ENCODE results near the gene GOT1.

GOT1 gene

GRCh38 chr10:99432881-99433280 is 2.5 kb upstream of the GOT1 start:
- no peak for DNase-seq

DNA sequence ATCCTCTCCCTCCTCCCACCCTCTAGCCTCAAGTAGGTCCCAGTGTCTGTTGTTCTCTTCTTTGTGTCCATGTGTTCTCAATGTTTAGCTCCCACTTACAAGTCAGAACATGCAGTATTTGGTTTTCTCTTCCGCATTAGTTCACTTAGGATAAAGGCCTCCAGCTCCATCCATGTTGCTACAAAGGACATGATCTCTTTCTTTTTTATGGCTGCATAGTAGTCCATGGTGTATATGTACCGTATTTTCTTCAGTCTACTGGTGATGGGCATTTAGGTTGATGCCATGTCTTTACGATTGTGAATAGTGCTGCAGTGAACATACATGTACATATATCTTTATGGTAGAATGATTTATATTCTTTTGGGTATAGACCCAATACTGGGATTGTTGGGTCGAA is 1.6 kb upstream of the GOT1 start:
- DNase-seq, result no peak

DNA sequence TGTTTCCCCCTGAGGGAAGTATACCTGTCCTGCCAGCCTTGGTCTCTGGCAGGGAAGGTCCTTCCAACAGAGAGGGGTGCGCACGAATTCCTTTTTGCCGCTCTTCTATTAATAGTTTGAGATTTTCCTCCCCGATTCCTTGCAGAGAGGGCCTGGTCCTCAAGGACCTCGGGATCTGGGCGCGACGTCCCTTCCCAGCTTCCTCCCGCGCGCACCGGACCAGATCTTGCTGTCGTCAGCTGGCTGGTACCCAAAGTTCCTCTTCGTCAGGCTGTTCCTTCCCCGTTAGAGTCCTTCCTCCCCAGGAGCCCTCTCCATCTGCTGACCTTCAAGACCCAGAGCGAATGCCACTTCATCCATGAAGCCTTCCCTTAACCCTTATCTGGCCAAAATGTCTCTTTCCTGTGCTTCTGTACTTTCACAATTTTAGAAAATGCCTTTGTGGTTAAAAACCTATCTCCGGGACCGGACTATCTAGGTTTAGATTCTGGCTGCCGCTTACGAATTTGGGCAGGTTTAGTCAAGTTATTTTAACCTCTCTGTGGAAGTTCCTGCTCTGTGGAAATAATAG is 851 bp upstream of the GOT1 start:
- no peak for DNase-seq

- DNase-seq, result no peak
These were observed 341 bp downstream of the GOT1 start for GRCh38 chr10:99430116-99430450.

DNA sequence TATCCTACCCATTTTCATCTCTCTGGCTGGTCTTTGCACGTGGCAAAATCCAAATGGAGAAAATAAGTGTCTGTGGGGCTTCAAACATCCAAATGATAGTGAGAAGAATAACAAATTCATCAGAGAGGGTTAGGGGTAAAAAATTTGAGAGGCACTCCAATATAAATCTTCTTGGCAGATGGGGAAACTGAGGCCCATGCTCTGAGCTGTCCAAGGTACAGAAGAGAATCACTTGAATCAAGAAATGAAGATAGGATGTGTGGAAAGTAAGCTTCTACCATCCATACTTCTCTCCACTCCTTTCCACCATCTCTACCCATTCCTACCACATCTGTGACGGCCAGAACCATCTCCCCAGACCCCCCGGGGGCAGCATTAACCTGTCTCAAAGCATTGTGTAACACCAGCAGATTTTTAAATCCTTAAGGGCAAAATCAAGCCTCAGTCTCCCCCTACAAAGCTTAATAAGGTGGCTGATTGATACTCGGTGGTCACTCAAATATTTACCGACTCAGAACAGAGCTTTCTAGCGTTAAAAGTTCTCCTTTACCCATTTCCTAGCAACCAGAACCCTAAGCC is 818 bp downstream of the GOT1 start:
- DNase-seq, result no peak

GRCh38 chr10:99427566-99428190 is 2.7 kb downstream of the GOT1 start:
- DNase-seq, result no peak

GRCh38 chr10:99426689-99427088 is 3.7 kb downstream of the GOT1 start:
- no peak for DNase-seq

- no peak for DNase-seq
These were observed 5.2 kb downstream of the GOT1 start for GRCh38 chr10:99425204-99425603.

GRCh38 chr10:99424656-99425055 is 5.8 kb downstream of the GOT1 start:
- no peak for DNase-seq

DNA sequence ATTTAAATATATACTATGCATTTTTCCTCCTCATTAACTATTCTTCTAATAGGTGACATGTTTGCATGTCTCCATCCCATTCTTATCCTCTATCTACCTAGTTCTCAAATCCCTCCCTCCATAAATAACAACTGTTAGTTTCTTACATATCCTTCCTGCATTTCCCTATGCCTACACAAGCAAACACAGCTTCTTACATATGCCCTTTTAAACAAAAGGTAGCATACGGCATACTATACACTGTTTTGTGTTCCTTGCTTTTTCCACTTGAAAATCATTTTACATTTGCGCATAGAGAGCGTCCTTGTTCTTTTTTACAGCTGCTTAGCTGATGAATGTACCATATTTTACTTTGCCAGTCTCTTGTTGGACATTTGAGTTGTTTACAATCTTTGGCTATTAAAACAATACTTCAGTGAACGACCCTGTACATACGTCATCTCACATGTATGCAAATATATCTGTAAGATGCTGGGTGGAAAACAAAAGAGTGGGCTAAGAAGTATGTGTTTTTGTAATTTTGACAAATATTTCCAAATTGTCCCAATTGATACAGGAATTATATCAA is 7.8 kb downstream of the GOT1 start:
- DNase-seq, result no peak

DNA sequence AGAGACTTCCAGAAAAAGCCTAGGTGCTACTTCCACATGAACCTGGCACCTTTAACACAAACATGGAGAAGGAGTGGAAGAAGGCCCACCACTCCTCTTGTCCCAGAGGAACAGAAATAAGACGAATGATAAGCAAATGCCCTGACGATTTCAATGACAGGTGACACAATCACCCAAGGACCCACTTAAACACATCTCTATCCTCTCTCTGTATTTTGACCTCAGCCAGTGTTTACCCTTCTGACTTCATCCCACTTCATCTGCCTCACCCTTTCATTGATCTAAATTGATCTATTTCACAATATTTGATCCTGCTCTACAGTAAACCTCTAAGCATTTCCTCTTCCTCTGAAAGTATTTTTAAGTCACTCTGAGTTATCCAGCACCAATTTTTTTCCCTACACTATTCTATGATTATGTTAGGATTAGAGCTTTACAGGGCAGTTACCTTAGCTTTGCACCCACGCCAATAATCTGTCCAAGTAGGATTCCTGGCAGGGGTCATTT is 9.1 kb downstream of the GOT1 start:
- no peak for DNase-seq

DNA sequence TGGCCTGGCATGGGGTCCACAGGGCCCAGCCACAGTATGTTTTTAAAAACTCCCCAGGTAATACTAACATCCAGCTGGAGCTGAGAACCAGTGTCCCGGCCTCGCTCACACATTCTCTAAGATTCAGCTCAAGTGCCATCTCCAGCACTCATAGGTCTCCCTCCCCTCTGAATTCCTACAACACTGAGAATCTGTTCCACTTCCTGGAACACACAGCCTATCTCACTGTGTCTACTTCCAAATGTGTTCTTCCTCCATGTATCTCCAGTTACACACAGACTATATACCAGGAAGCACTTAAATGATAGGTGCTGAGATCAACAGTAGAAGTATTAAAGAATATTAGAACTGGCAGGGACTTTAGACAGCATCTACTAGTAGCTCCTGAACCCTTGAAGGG is 10.7 kb downstream of the GOT1 start:
- no peak for DNase-seq

DNA sequence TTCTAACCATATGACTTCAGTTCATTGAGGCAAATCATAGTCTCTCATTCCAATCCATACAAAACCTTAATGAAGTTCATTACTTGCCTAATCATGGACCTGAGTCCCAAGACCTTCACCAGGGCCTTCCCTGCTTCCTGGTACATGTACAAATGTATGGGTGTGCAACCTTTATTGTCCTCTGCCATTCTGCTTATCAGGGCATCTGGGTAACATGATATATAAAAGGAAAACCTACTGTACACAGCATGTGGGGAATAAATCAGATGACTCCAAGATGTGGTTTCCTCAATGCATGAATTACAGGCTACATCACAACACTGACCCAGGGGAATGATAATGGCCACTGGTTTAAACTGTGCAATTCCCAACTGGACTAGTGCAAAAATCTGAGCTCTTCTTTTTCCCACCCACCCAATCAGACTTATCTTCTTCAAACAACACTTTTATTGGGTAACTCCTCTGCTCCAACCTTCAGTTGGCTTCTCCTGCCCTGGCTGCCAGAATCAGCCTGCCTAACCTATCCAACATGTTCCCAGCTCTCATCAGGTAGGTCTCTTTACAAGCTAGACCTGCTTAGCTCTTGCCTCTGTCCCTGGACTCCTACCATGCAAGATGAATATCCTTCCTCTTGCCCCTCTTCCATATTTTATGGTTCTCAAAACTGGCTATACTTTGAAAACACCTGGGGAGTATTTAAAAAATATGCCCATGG is 11.4 kb downstream of the GOT1 start:
- no peak for DNase-seq

DNA sequence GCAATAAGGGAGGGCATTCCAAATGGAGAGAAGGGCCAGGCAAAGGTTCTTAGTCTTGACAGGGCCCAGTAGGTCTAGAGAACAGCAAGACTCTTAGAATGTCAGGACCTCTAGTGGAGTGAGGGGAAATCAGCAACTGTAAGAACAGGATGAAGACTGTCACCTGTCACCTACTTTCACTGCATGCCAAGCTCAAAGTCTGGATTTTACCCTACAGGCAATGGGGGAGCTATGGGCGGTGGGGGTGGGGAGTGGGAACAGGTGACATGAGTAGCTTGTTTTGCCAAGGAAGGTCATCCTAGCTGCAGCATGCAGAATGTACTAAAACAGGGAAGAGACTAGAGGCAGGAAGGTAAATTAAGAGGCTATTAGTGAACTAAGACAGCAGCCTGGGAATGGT is 18.3 kb downstream of the GOT1 start:
- no peak for DNase-seq

- DNase-seq, result no peak
These were observed 18.9 kb downstream of the GOT1 start for GRCh38 chr10:99411546-99411945.

GRCh38 chr10:99410876-99411275 is 19.5 kb downstream of the GOT1 start:
- no peak for DNase-seq

DNA sequence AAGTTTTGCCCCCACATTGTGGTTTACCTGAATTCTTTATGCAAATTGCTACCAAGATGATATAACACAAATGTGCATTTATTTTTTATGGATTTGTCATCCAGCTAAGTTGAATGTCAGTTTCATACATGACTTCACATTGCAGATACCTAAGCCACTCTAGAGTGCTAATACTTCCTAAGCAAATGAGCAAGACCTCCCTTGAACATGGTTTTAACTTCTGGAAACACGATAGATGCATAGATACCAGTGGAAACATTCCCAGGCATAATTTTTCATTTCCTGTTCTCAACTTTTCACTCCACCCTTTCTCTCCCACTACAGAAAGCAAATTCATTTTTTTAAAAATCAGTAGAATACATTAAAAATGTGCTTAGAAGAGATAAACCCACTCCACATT is 20.3 kb downstream of the GOT1 start:
- DNase-seq, result no peak

GRCh38 chr10:99406149-99406548 is 24.3 kb downstream of the GOT1 start:
- no peak for DNase-seq

- DNase-seq, result no peak
These were observed 26.8 kb downstream of the GOT1 start for GRCh38 chr10:99403674-99404073.

DNA sequence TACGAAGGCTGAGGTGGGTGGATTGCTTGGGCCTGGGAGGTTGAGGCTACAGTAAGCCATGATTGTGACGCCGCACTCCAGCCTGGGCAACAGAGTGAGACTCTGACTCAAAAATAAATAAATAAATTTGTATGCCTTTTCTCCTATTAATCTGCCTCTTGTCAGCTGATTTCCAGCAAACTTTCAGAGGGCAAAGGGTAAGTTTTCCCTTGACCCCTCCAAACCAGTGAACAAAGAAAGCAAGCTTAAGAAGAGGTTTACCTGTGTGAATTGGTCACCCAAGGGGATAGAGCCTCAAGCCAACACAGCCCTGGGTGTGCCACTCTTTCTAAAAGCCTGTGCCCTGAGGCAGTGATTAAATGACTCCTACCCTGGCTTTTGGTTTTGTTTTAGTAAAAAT is 30.8 kb downstream of the GOT1 start:
- no peak for DNase-seq

DNA sequence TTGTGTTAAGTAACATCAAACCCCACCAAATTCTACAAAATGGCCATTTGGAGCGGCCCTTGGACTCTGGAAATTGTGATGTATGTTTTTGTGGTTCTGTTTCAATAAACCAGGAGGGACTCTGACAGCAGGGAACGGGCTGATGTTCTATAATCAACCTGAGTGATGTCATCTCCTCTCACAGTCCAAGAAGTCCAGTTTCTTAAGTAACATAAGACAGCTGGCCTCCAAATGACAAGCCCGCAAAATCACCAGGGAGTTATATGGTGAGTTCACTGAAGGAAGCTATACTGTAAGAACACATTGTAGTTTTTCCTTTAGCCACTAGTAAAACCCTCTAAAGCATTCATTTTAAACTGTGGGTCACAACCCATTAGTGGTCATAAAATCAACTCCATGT is 34.0 kb downstream of the GOT1 start:
- DNase-seq, result no peak

GRCh38 chr10:99395750-99396445 is 34.5 kb downstream of the GOT1 start:
- no peak for DNase-seq

GRCh38 chr10:99394761-99395386 is 35.5 kb downstream of the GOT1 start:
- no peak for DNase-seq

Data from NCI-H524 treated with DMSO at 0.1 percent for 48 hours (cell line).